Liver (tissue), 9 donors: ENCODE data around the gene NTM. TPM values are rescaled to one million over a fixed set of nuclear protein-coding genes. Genes with fewer than 3 reads are reported as not detected.

ENCODE experiments used
- DNase-seq: peaks from one replicate; pipeline ENCODE4 v3.0.0-alpha.2; 2017; ENCODE audit warnings: low spot score
- H3K27ac ChIP-seq, 2 donors: one replicate each; pipeline ENCODE4 v1.7.0; 2013; ENCODE audit warnings: inconsistent platforms in 2 of 2, low read length in 2 of 2, control low read depth in 1 of 2, low read depth in 1 of 2, mild to moderate bottlenecking in 1 of 2
- H3K27me3 ChIP-seq, 4 donors: one replicate each; pipeline versions ENCODE4 v1.6.1 to v1.7.0; 2013; ENCODE audit warnings: low read length in 3 of 4, inconsistent platforms in 1 of 4, mild to moderate bottlenecking in 1 of 4, moderate library complexity in 1 of 4; ENCODE audit not compliant: control insufficient read depth in 4 of 4, insufficient read depth in 4 of 4
- H3K36me3 ChIP-seq, 4 donors: one replicate each; pipeline versions ENCODE4 v1.6.1 to v1.7.0; 2013; ENCODE audit warnings: low read length in 3 of 4, mild to moderate bottlenecking in 3 of 4, low read depth in 1 of 4, moderate library complexity in 1 of 4; ENCODE audit not compliant: control insufficient read depth in 4 of 4, insufficient read depth in 3 of 4
- H3K4me1 ChIP-seq, 4 donors: one replicate each; pipeline versions ENCODE4 v1.6.1 to v1.7.0; 2013; ENCODE audit warnings: low read length in 3 of 4, mild to moderate bottlenecking in 3 of 4, moderate library complexity in 1 of 4; ENCODE audit not compliant: control insufficient read depth in 4 of 4, insufficient read depth in 4 of 4
- H3K4me3 ChIP-seq, 3 donors: one replicate each; pipeline versions ENCODE4 v1.6.1 to v1.7.0; 2013; ENCODE audit warnings: low read length in 3 of 3, control low read depth in 1 of 3, low read depth in 1 of 3, mild to moderate bottlenecking in 1 of 3
- H3K9ac ChIP-seq, 2 donors: one replicate each; pipeline ENCODE4 v1.7.0; 2013; ENCODE audit warnings: low read length in 2 of 2, mild to moderate bottlenecking in 2 of 2, moderate library complexity in 2 of 2, control low read depth in 1 of 2, low read depth in 1 of 2
- H3K9me3 ChIP-seq, 4 donors: one replicate each; pipeline versions ENCODE4 v1.6.1 to v1.7.0; 2013; ENCODE audit warnings: low read length in 3 of 4; ENCODE audit not compliant: control insufficient read depth in 4 of 4
- FOXA1 ChIP-seq: IDR thresholded peaks from 2 replicates; pipeline ENCODE4 v1.6.1; 2016; ENCODE audit warnings: antibody characterized with exemption
- FOXA2 ChIP-seq: IDR thresholded peaks from 2 replicates; pipeline ENCODE4 v1.6.1; 2016; ENCODE audit warnings: antibody characterized with exemption
- GABPA ChIP-seq, 2 donors: IDR thresholded peaks in 1 of 2; conservative IDR thresholded peaks in 1 of 2; 2 replicates each; pipeline ENCODE4 v1.6.1; 2016; ENCODE audit warnings: antibody characterized with exemption in 2 of 2, mild to moderate bottlenecking in 1 of 2, moderate library complexity in 1 of 2
- HNF4A ChIP-seq, 2 donors: conservative IDR thresholded peaks; 2 replicates each; pipeline ENCODE4 v1.6.1; 2016; ENCODE audit warnings: antibody characterized with exemption in 2 of 2, mild to moderate bottlenecking in 2 of 2
- HNF4G ChIP-seq: IDR thresholded peaks from 2 replicates; pipeline ENCODE4 v1.6.1; 2016; ENCODE audit warnings: antibody characterized with exemption
- JUND ChIP-seq, 2 donors: IDR thresholded peaks; 2 replicates each; pipeline ENCODE4 v1.6.1; 2016; ENCODE audit warnings: antibody characterized with exemption in 2 of 2
- NR2F2 ChIP-seq: IDR thresholded peaks from 2 replicates; pipeline ENCODE4 v1.6.1; 2016; ENCODE audit warnings: antibody characterized with exemption
- RAD21 ChIP-seq, 2 donors: IDR thresholded peaks; 2 replicates each; pipeline ENCODE4 v1.6.1; 2016; ENCODE audit warnings: antibody characterized with exemption in 2 of 2, mild to moderate bottlenecking in 2 of 2
- RXRA ChIP-seq, 2 donors: IDR thresholded peaks; 2 replicates each; pipeline ENCODE4 v1.6.1; 2017 to 2018; ENCODE audit warnings: antibody characterized with exemption in 2 of 2, mild to moderate bottlenecking in 1 of 2
- TAF1 ChIP-seq: conservative IDR thresholded peaks from 2 replicates; pipeline ENCODE4 v1.6.1; 2016; ENCODE audit warnings: antibody characterized with exemption, mild to moderate bottlenecking
- YY1 ChIP-seq: IDR thresholded peaks from 2 replicates; pipeline ENCODE4 v1.6.1; 2016; ENCODE audit warnings: antibody characterized with exemption, mild to moderate bottlenecking
- WGBS: extraction: QIAGEN DNeasy Blood & Tissue Kit; methylation state at CpG from one replicate; pipeline ENCODE4 v1.1.7; 2013; 5-methylcytosine and 5-hydroxymethylcytosine counted together
- polyA plus RNA-seq, 2 donors: library from polyadenylated mRNA; stranded (reverse) in 1 of 2; unstranded in 1 of 2; fragments of 200-250 nt in 1 of 2; fragments of >200 nt in 1 of 2; fragmentation: Nextera tagmentation in 1 of 2; extraction: Ambion mirVana in 1 of 2; gene quantifications; one replicate each; pipeline versions ENCODE4 v1.2.1 to v1.2.3, GENCODE V29; 2013 to 2015
- total RNA-seq, 2 donors: library from RNA; depleted of rRNA; stranded (reverse); fragments of >200 nt; gene quantifications; one replicate each; pipeline ENCODE4 v1.2.3, GENCODE V29; 2014
- TF ChIP-seq, protein P1 (sequence below): IDR thresholded peaks from 2 replicates; pipeline ENCODE4 v1.6.1; 2016; ENCODE audit warnings: antibody characterized with exemption
- TF ChIP-seq, protein P2 (sequence below): IDR thresholded peaks from 2 replicates; pipeline ENCODE4 v1.6.1; 2016; ENCODE audit warnings: antibody characterized with exemption, mild to moderate bottlenecking
- TF ChIP-seq, protein P3 (sequence below): fragments of 150-350 bp; IDR thresholded peaks from 2 replicates; pipeline ENCODE4 v1.5.1; 2017; ENCODE audit warnings: improper control_type of control experiment, low read depth, low read length; ENCODE audit not compliant: missing input control
- TF ChIP-seq, protein P4 (sequence below): IDR thresholded peaks from 2 replicates; pipeline ENCODE4 v1.6.1; 2016; ENCODE audit warnings: antibody characterized with exemption
- TF ChIP-seq, protein P5 (sequence below): IDR thresholded peaks from 2 replicates; pipeline ENCODE4 v1.6.1; 2016; ENCODE audit warnings: antibody characterized with exemption
- donor health status: healthy.
- donor health status: healthy.
- donor health status: healthy.
- donor health status: healthy.
- donor health status: healthy.

NTM gene
- total and polyA plus RNA-seq, 4 donors = 0.08 to 1.1 (median 0.08) TPM; not detected in 1

DNA sequence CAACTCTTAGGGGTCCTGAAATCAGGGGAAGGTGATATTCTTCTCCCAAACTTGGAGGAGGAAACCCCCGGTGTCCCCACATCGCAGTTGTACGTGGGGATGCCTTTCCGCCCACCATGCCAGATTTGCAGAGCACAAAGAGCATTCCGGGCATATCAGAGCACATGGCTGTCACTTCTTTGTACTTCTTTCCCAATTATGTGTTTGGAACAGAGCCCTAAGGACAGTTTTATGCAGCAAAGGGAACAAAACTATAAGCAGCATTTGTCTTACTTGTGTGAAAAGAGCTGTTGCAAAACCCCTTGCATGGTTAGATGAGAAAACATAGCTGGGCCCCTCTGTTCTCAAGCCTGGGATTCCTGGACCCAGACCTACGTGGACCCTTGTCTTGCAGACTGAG is 41.2 kb downstream of the NTM start (continued):
- TF ChIP-seq, protein P1, sequence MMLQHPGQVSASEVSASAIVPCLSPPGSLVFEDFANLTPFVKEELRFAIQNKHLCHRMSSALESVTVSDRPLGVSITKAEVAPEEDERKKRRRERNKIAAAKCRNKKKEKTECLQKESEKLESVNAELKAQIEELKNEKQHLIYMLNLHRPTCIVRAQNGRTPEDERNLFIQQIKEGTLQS = no peak
- TF ChIP-seq YY1 = no peak

DNA sequence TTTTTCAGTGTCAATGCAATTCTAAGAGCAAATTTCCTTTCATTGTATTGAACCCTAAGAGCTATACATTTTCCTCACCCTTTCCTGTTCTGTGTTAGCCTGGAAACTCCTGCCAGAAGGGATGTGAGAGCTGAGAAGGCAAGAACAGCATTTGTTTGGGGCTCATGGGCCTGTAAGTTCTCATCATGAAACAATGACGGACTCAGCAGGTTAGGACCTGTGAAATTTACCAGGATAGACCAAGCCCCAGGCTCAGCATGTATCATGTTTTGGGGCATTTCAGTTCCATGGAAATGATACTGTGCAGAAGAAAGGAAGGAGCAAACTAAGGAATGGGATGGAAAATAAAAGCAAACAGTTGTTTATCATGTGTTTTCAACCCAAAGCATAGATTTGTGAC is 41.6 kb downstream of the NTM start:
- Histone ChIP-seq H3K4me3 (no peak overlapping the region), H3K27me3 (peaks cover 0 to 5% (median 0%) of the 10 kb centered on the region in 4 donors), H3K9me3 (no peaks in the 10 kb centered on the region), H3K36me3 (no peaks in the 10 kb centered on the region), H3K9ac (no peak overlapping the region), H3K4me1 (no peaks in the 10 kb centered on the region), H3K27ac (no peak overlapping the region)
- DNase-seq = no peak
- TF ChIP-seq HNF4G (no peak), TAF1 (no peak), RAD21 (IDR thresholded peaks at IDR 0.05) (no peak)
- TF ChIP-seq, protein P2, sequence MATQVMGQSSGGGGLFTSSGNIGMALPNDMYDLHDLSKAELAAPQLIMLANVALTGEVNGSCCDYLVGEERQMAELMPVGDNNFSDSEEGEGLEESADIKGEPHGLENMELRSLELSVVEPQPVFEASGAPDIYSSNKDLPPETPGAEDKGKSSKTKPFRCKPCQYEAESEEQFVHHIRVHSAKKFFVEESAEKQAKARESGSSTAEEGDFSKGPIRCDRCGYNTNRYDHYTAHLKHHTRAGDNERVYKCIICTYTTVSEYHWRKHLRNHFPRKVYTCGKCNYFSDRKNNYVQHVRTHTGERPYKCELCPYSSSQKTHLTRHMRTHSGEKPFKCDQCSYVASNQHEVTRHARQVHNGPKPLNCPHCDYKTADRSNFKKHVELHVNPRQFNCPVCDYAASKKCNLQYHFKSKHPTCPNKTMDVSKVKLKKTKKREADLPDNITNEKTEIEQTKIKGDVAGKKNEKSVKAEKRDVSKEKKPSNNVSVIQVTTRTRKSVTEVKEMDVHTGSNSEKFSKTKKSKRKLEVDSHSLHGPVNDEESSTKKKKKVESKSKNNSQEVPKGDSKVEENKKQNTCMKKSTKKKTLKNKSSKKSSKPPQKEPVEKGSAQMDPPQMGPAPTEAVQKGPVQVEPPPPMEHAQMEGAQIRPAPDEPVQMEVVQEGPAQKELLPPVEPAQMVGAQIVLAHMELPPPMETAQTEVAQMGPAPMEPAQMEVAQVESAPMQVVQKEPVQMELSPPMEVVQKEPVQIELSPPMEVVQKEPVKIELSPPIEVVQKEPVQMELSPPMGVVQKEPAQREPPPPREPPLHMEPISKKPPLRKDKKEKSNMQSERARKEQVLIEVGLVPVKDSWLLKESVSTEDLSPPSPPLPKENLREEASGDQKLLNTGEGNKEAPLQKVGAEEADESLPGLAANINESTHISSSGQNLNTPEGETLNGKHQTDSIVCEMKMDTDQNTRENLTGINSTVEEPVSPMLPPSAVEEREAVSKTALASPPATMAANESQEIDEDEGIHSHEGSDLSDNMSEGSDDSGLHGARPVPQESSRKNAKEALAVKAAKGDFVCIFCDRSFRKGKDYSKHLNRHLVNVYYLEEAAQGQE = no peak
- TF ChIP-seq, protein P3, sequence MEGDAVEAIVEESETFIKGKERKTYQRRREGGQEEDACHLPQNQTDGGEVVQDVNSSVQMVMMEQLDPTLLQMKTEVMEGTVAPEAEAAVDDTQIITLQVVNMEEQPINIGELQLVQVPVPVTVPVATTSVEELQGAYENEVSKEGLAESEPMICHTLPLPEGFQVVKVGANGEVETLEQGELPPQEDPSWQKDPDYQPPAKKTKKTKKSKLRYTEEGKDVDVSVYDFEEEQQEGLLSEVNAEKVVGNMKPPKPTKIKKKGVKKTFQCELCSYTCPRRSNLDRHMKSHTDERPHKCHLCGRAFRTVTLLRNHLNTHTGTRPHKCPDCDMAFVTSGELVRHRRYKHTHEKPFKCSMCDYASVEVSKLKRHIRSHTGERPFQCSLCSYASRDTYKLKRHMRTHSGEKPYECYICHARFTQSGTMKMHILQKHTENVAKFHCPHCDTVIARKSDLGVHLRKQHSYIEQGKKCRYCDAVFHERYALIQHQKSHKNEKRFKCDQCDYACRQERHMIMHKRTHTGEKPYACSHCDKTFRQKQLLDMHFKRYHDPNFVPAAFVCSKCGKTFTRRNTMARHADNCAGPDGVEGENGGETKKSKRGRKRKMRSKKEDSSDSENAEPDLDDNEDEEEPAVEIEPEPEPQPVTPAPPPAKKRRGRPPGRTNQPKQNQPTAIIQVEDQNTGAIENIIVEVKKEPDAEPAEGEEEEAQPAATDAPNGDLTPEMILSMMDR = no peak
- 82% methylated on average over 1 of the region's 1 CpG for WGBS

DNA sequence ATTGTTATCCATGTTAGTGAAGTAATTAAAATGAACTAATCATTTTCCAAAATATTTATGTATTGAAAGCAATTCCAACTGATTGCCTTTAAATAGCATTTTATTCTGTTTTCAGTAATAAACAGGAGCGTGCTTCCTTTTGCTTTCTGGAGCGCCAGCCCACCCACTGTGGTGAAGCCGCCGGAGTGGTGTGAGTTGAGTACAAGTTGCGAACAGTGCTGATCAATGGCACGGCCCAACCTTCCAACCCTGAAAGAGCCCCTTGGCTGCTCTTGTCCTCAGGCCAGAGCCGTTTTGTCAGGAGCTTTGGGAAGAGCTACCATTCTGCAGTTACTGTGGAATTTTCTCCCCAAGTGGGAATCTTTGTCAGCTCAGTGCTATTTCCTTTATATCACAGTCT is 42.8 kb downstream of the NTM start:
- WGBS = 79% methylated on average over 7 of the region's 7 CpGs
- H3K9ac ChIP-seq = no peak overlapping the region
- DNase-seq = no peak
- no peaks in the 10 kb centered on the region for H3K4me1 ChIP-seq
- no peak overlapping the region for H3K4me3 ChIP-seq
- H3K36me3 ChIP-seq = no peaks in the 10 kb centered on the region
- peaks cover 0 to 5% (median 0%) of the 10 kb centered on the region in 4 donors for H3K27me3 ChIP-seq
- H3K27ac ChIP-seq = no peak overlapping the region
- no peaks in the 10 kb centered on the region for H3K9me3 ChIP-seq
- TF ChIP-seq GABPA (IDR thresholded peaks at IDR 0.05 in 1 of 2, conservative IDR thresholded peaks at IDR 0.05 in 1 of 2) (no peak), FOXA2 (no peak), FOXA1 (no peak), HNF4A (conservative IDR thresholded peaks at IDR 0.05) (no peak), NR2F2 (no peak), JUND (IDR thresholded peaks at IDR 0.05) (no peak), TAF1 (no peak), RXRA (IDR thresholded peaks at IDR 0.05) (no peak)
- TF ChIP-seq, protein P4, sequence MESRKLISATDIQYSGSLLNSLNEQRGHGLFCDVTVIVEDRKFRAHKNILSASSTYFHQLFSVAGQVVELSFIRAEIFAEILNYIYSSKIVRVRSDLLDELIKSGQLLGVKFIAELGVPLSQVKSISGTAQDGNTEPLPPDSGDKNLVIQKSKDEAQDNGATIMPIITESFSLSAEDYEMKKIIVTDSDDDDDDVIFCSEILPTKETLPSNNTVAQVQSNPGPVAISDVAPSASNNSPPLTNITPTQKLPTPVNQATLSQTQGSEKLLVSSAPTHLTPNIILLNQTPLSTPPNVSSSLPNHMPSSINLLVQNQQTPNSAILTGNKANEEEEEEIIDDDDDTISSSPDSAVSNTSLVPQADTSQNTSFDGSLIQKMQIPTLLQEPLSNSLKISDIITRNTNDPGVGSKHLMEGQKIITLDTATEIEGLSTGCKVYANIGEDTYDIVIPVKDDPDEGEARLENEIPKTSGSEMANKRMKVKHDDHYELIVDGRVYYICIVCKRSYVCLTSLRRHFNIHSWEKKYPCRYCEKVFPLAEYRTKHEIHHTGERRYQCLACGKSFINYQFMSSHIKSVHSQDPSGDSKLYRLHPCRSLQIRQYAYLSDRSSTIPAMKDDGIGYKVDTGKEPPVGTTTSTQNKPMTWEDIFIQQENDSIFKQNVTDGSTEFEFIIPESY = no peak
- TF ChIP-seq, protein P3 = no peak
- TF ChIP-seq, protein P1 = no peak
- TF ChIP-seq, protein P5, sequence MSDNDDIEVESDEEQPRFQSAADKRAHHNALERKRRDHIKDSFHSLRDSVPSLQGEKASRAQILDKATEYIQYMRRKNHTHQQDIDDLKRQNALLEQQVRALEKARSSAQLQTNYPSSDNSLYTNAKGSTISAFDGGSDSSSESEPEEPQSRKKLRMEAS = no peak
- TF ChIP-seq, protein P2 = no peak
